K562 (cell line): Measurements from ENCODE around the gene SNX17. TPM values are rescaled to one million over a fixed set of nuclear protein-coding genes. Genes with fewer than 3 reads are reported as not detected.

Experiments used
- CHCHD3 ChIP-seq: fragments of 250-450 bp; sonication (Bioruptor Pico); IDR thresholded peaks from 2 replicates; pipeline ENCODE4 v2.1.2; 2022; ENCODE audit warnings: mild to moderate bottlenecking
- HMG20A ChIP-seq: fragments of 450-650 bp; formaldehyde crosslinking; conservative IDR thresholded peaks from 2 replicates; pipeline ENCODE4 v1.4.0; 2020; ENCODE audit warnings: mild to moderate bottlenecking, mixed read lengths
- HMGN3 ChIP-seq: IDR thresholded peaks from 2 replicates; pipeline ENCODE4 v1.6.1; 2011; ENCODE audit warnings: borderline replicate concordance, low read depth, mild to moderate bottlenecking, mixed read lengths, low read length; ENCODE audit not compliant: insufficient read length; ENCODE audit errors: extremely low read depth
- HNRNPH1 ChIP-seq: fragments of 200-400 bp; formaldehyde crosslinking; optimal IDR thresholded peaks from 2 replicates; pipeline ENCODE3; 2017; ENCODE audit warnings: low read depth, mild to moderate bottlenecking, low read length, moderate library complexity
- JUND ChIP-seq, 2 experiments: IDR thresholded peaks; 2 replicates in 1 of 2; 3 replicates in 1 of 2; pipeline ENCODE4 v1.6.1; 2011; ENCODE audit warnings: borderline replicate concordance in 2 of 2, low read depth in 2 of 2, low read length in 2 of 2, improper control_type of control experiment in 1 of 2, missing biosample characterization in 1 of 2, missing genetic modification characterization in 1 of 2, missing genetic modification reagents in 1 of 2
- MCM2 ChIP-seq: fragments of 450-650 bp; IDR thresholded peaks from 2 replicates; pipeline ENCODE4 v1.6.1; 2017; ENCODE audit warnings: low read depth, mild to moderate bottlenecking
- MCM5 ChIP-seq: fragments of 450-650 bp; IDR thresholded peaks from 2 replicates; pipeline ENCODE4 v1.6.1; 2016; ENCODE audit warnings: low read depth
- MCM7 ChIP-seq, 2 experiments: fragments of 450-650 bp; IDR thresholded peaks; 2 replicates each; pipeline ENCODE4 v1.6.1; 2016 to 2018
- MYNN ChIP-seq, 2 experiments: sonication (generic); formaldehyde crosslinking in 1 of 2; IDR thresholded peaks; 2 replicates each; pipeline versions ENCODE4 v1.5.0 to v1.6.1; 2016 to 2020; ENCODE audit warnings: antibody characterized with exemption in 1 of 2, missing genetic modification reagents in 1 of 2
- OTX1 ChIP-seq: fragments of 450-650 bp; formaldehyde crosslinking; IDR thresholded peaks from 2 replicates; pipeline ENCODE4 v1.4.0; 2022; ENCODE audit warnings: mild to moderate bottlenecking
- REST ChIP-seq, 2 experiments: fragments of 450-650 bp; formaldehyde crosslinking in 1 of 2; IDR thresholded peaks; 2 replicates each; pipeline versions ENCODE4 v1.4.0 to v1.6.1; 2014 to 2020; ENCODE audit warnings: mild to moderate bottlenecking in 2 of 2, borderline replicate concordance in 1 of 2, low read depth in 1 of 2
- SIX5 ChIP-seq, 2 experiments: IDR thresholded peaks; 2 replicates each; pipeline ENCODE4 v1.6.1; 2011; ENCODE audit warnings: low read length in 2 of 2, borderline replicate concordance in 1 of 2, low read depth in 1 of 2, mild to moderate bottlenecking in 1 of 2, moderate library complexity in 1 of 2; ENCODE audit not compliant: insufficient read depth in 1 of 2
- SRSF1 ChIP-seq: fragments of 200-400 bp; formaldehyde crosslinking; IDR thresholded peaks from 2 replicates; pipeline ENCODE4 v1.6.1; 2017; ENCODE audit warnings: mild to moderate bottlenecking, low read depth, low read length, moderate library complexity
- WHSC1 ChIP-seq: IDR thresholded peaks from one replicate; pipeline ENCODE4 v1.6.1; 2012; ENCODE audit warnings: low read length, control low read depth, inconsistent platforms
- ZBTB9 ChIP-seq: fragments of 450-650 bp; formaldehyde crosslinking; IDR thresholded peaks from 2 replicates; pipeline ENCODE4 v1.4.0; 2020; ENCODE audit warnings: mild to moderate bottlenecking, moderate library complexity
- polyA plus RNA-seq, 8 experiments: library from polyadenylated mRNA; depleted of rRNA in 4 of 8; stranded (reverse) in 5 of 8; unstranded in 3 of 8; fragments of >200 nt; fragmentation: Nextera tagmentation in 2 of 8; fragmentation: Illumina TruSeq in 1 of 8; extraction: Ambion mirVana in 2 of 8; extraction: Trizol in 1 of 8; gene quantifications; 2 replicates each; pipeline versions ENCODE4 v1.2.1 to v1.2.3, GENCODE V29; 2011 to 2014; ENCODE audit warnings: inconsistent platforms in 1 of 8, missing spikeins in 1 of 8
- total RNA-seq, 7 experiments: library from RNA; depleted of rRNA in 6 of 7; stranded (reverse); fragments of >200 nt in 6 of 7; fragmentation: Illumina TruSeq in 2 of 7; extraction: Trizol in 2 of 7; gene quantifications; 2 replicates each; pipeline versions ENCODE4 v1.2.1 to v1.2.3, GENCODE V29; 2011 to 2021; ENCODE audit warnings: low replicate concordance in 1 of 7

The SNX17 gene
- total and polyA plus RNA-seq, 9 of the 15 experiments (the other 6 are each of a cell fraction or from before 2014, with no cell fraction given) = 3.0 to 75.7 (median 54.6) TPM

- TF ChIP-seq JUND (IDR thresholded peaks at IDR 0.05; ENCODE audit: borderline replicate concordance, low read depth, low read length) (peak; percentile 83), JUND (tag; IDR thresholded peaks at IDR 0.05; ENCODE audit: borderline replicate concordance, low read depth, low read length) (peak; percentile 69; the same call in 1 of the 3 replicates), ZBTB9 (no peak), MCM7 (IDR thresholded peaks at IDR 0.05) (no peak), SIX5 (IDR thresholded peaks at IDR 0.05; ENCODE audit: borderline replicate concordance in 1 of 2, insufficient read depth in 1 of 2, low read depth in 1 of 2, low read length in 2 of 2) (peak; percentile 97 to 98), WHSC1 (no peak), MYNN (IDR thresholded peaks at IDR 0.05) (no peak), MYNN (CRISPR knock-in tag; IDR thresholded peaks at IDR 0.05) (no peak), SRSF1 (0 out of 2 replicates have a peak, but pooled peaks have one; percentile 74), CHCHD3 (CRISPR knock-in tag) (no peak), HMG20A (CRISPR knock-in tag) (no peak), MCM2 (no peak), OTX1 (no peak), HMGN3 (peak; percentile 94), MCM5 (no peak), REST (IDR thresholded peaks at IDR 0.05; ENCODE audit: borderline replicate concordance) (peak; percentile 59), REST (CRISPR knock-in tag; IDR thresholded peaks at IDR 0.05; ENCODE audit: low read depth) (peak; percentile 46; the same call in 1 of the 2 replicates), HNRNPH1 (no peak)
Measured at GRCh38 chr2:27370026-27370815, at the start of gene SNX17, which contains the start of gene EIF2B4 (continued).
